A673 (cell line): ENCODE results near the gene GSDMA. TPM values are rescaled to one million over a fixed set of nuclear protein-coding genes. Genes with fewer than 3 reads are reported as not detected.

Experiments used
- BruUV-seq: library from RNA; stranded (reverse); fragments of 400-500 nt; replicated peaks from 2 replicates; lab custom pipeline; 2021; lab: Mats Ljungman, UMichigan
- CTCF ChIA-PET: fragments of 300-600 bp; sonication (Branson Sonifier 250); formaldehyde crosslinking; loops from one replicate; lab custom pipeline; 2022; ENCODE audit warnings: antibody characterized with exemption; lab: Charles Lee
- POLR2A ChIA-PET: fragments of 300-600 bp; sonication (Branson Sonifier 250); formaldehyde crosslinking; loops from one replicate; lab custom pipeline; 2022; ENCODE audit warnings: antibody characterized with exemption; ENCODE audit not compliant: low non-redundant PET; lab: Charles Lee
- DNase-seq: peaks from one replicate; pipeline ENCODE4 v3.0.0-alpha.2; 2015; ENCODE audit warnings: low spot score
- H3K27ac ChIP-seq: fragments of 200-600 bp; sonication (generic); 2 replicates; pipeline ENCODE4 v1.5.1; 2016; ENCODE audit warnings: mixed run types, low read depth, mild to moderate bottlenecking, mixed read lengths, antibody characterized with exemption, low read length; ENCODE audit not compliant: poor library complexity, severe bottlenecking
- H3K27me3 ChIP-seq: fragments of 200-600 bp; sonication (generic); replicated peaks from 2 replicates; pipeline ENCODE4 v1.6.1; 2017; ENCODE audit warnings: mixed run types, low read depth, mild to moderate bottlenecking, mixed read lengths, antibody characterized with exemption, low read length; ENCODE audit not compliant: insufficient read depth, poor library complexity
- H3K36me3 ChIP-seq: fragments of 200-600 bp; sonication (generic); 2 replicates; pipeline ENCODE4 v1.6.1; 2016; ENCODE audit warnings: mixed run types, mild to moderate bottlenecking, mixed read lengths, antibody characterized with exemption, low read length; ENCODE audit not compliant: insufficient read depth, poor library complexity, severe bottlenecking
- H3K4me1 ChIP-seq: fragments of 200-600 bp; sonication (generic); 2 replicates; pipeline ENCODE4 v1.6.1; 2017; ENCODE audit warnings: mixed run types, mild to moderate bottlenecking, mixed read lengths, antibody characterized with exemption, low read length; ENCODE audit not compliant: insufficient read depth, poor library complexity, severe bottlenecking
- H3K4me3 ChIP-seq: fragments of 200-600 bp; sonication (generic); 2 replicates; pipeline ENCODE4 v1.5.1; 2016; ENCODE audit warnings: low read depth, mixed run types, mild to moderate bottlenecking, mixed read lengths, low read length; ENCODE audit not compliant: poor library complexity, severe bottlenecking
- H3K9me3 ChIP-seq: fragments of 200-600 bp; sonication (generic); 2 replicates; pipeline ENCODE4 v1.6.1; 2016; ENCODE audit warnings: mixed run types, low read depth, mild to moderate bottlenecking, mixed read lengths, antibody characterized with exemption, low read length; ENCODE audit not compliant: poor library complexity, severe bottlenecking
- CTCF ChIP-seq: fragments of 300-800, 200-600 bp; sonication (generic); conservative IDR thresholded peaks from 2 replicates; pipeline ENCODE4 v1.5.1; 2017; ENCODE audit warnings: low read depth, mild to moderate bottlenecking, antibody characterized with exemption, low read length, moderate library complexity, mixed read lengths
- EZH2 ChIP-seq: fragments of 200-600 bp; sonication (generic); IDR thresholded peaks from 2 replicates; pipeline ENCODE4 v1.6.1; 2017; ENCODE audit warnings: borderline replicate concordance, low read depth, mild to moderate bottlenecking, mixed read lengths, antibody characterized with exemption, low read length; ENCODE audit not compliant: poor library complexity, severe bottlenecking
- intact Hi-C: fragments of 100-400 bp; cut with micrococcal nuclease; formaldehyde crosslinking; loops from one replicate; pipeline ENCODE4 v1.10.0; 2022; ENCODE audit not compliant: unreplicated experiment
- microRNA-seq: library from miRNA; unstranded; fragments of <30 nt; microRNA quantifications from one replicate; pipeline ENCODE4 v1.2.0, GENCODE V29; 2021
- total RNA-seq: library from RNA; stranded (reverse); gene quantifications from 2 replicates; pipeline ENCODE4 v1.2.3, GENCODE V29; 2021

The GSDMA gene
- total RNA-seq, 1 experiment from 2014 or later, result not detected

DNA sequence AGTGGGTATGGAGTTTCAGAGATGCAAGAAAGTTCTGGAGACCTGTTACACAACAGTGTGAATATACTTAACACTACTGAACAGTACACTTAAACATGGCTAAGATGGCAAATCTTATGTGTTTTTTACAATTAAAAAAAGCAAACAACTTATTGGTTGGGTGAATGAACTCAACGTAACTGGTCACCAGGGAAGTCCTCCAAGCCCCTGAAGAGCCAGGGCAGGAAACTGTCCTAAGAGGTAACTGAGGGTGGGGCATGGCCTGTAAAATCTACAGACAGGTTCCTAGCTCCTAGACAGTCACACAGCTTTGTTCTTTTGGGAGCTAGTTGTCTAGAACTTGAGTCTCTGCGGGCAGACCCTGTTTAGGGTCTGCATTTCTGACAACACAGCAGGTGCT, 62.8 kb downstream of the GSDMA start:
- BruUV-seq, result no TSS peak
- ChIA-PET POLR2A (no interaction called here), CTCF (no interaction called here)
- no peaks in the 10 kb centered on the region for H3K4me1 ChIP-seq
- H3K27ac ChIP-seq, result no peak overlapping the region
- H3K9me3 ChIP-seq, result no peaks in the 10 kb centered on the region
- H3K36me3 ChIP-seq, result no peaks in the 10 kb centered on the region
- no peaks in the 10 kb centered on the region for H3K27me3 ChIP-seq
- H3K4me3 ChIP-seq, result no peak overlapping the region
- intact Hi-C loops, result no loop called here
- TF ChIP-seq EZH2 (no peak), CTCF (no peak)
- DNase-seq, result no peak

GRCh38 chr17:40025991-40026815, 63.4 kb downstream of the GSDMA start:
- no peaks in the 10 kb centered on the region for H3K36me3 ChIP-seq
- H3K27me3 ChIP-seq, result no peaks in the 10 kb centered on the region
- BruUV-seq, result no TSS peak
- no peak overlapping the region for H3K27ac ChIP-seq
- CTCF ChIA-PET, result no interaction called here
- H3K9me3 ChIP-seq, result no peaks in the 10 kb centered on the region
- intact Hi-C loops, result no loop called here
- H3K4me1 ChIP-seq, result no peaks in the 10 kb centered on the region
- no peak for TF ChIP-seq EZH2
- TF ChIP-seq CTCF, result no peak
- POLR2A ChIA-PET, result no interaction called here
- H3K4me3 ChIP-seq, result no peak overlapping the region
- DNase-seq, result no peak

DNA sequence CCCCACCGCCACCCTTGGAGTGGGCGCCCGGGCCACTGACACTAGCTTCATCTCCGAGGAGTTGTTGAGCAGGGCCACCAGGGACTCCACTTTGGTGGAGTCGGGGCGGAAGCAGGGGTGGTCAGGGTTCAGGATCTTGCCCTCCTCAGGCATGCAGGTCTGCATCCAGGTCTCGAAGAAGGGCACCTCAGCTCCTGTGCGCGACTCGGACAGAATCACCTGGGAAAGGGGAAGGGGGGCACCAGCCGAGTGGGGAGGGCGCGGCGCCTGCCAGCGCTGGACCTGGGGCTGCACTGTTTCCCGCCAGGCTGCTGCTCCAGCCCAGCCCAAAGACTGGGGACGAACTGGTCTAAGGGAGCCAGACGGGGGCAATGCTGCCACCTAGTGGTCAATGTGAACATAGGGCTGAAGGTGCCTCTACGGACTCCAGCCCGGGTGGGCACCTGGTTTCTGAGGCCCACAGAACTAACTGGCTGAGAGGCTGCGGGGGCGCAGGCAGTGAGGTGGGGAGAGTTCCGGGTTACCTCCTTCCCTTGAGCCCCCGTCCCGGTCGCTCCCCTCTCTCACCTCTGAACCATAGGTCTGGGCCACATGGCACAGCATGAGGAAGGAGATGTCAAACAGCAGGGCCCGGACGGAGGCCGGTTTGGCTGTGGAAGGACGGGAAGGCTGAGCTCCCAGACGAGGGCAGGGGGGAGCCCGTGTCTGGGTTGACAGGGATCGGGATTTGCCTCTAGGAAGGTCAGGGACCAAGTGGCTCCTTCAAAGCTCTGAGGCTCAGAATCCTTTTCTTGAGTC, 64.2 kb downstream of the GSDMA start:
- H3K27ac ChIP-seq, result no peak overlapping the region
- H3K9me3 ChIP-seq, result no peaks in the 10 kb centered on the region
- POLR2A ChIA-PET, result no interaction called here
- no peaks in the 10 kb centered on the region for H3K27me3 ChIP-seq
- no peaks in the 10 kb centered on the region for H3K36me3 ChIP-seq
- intact Hi-C loops, result no loop called here
- H3K4me1 ChIP-seq, result no peaks in the 10 kb centered on the region
- no peak overlapping the region for H3K4me3 ChIP-seq
- DNase-seq, result peak; percentile 74
- no TSS peak for BruUV-seq
- CTCF ChIA-PET, result interaction anchor here (0.6 kb wide), 1 partner anchor 17 kb away, joined by 3 read pairs; no protein-coding TSS in a partner anchor
- peak; percentile 71 for TF ChIP-seq CTCF
- TF ChIP-seq EZH2, result no peak

Small RNAs within 50 kb of the gene (microRNA-seq; reads per million reads assigned to microRNA genes)
- gene MIR6884, result not detected

Other genes with a start within 250 kb of the GSDMA start
- gene MIEN1, start 232.5 kb upstream of the GSDMA start, total RNA-seq, result 30.5 and 33.5 TPM in 2 replicates
- 0.62 and 0.63 TPM in 2 replicates for gene GRB7, start 225.1 kb upstream of the GSDMA start, total RNA-seq
- not detected in 2 replicates for gene IKZF3, start 98.7 kb upstream of the GSDMA start, total RNA-seq
- not detected in 2 replicates for gene ZPBP2, start 94.8 kb upstream of the GSDMA start, total RNA-seq
- gene GSDMB, start 44.4 kb upstream of the GSDMA start, total RNA-seq, result 5.0 and 5.3 TPM in 2 replicates
- 18.0 and 20.8 TPM in 2 replicates for gene ORMDL3, start 35.4 kb upstream of the GSDMA start, total RNA-seq
- not detected in 2 replicates for gene LRRC3C, start 35.3 kb upstream of the GSDMA start, total RNA-seq
- gene PSMD3, start 17.8 kb downstream of the GSDMA start, total RNA-seq, result 161 and 168 TPM in 2 replicates
- gene CSF3, start 52.4 kb downstream of the GSDMA start, total RNA-seq, result not detected in 2 replicates
- gene MED24, start 91.4 kb downstream of the GSDMA start, total RNA-seq, result 48.7 and 50.7 TPM in 2 replicates
- 14.5 and 18.7 TPM in 2 replicates for gene THRA, start 100.0 kb downstream of the GSDMA start, total RNA-seq
- gene NR1D1, start 137.6 kb downstream of the GSDMA start, total RNA-seq, result 1.9 and 2.6 TPM in 2 replicates
- 56.9 and 59.9 TPM in 2 replicates for gene MSL1, start 159.0 kb downstream of the GSDMA start, total RNA-seq
- 65.1 and 66.5 TPM in 2 replicates for gene CASC3, start 177.5 kb downstream of the GSDMA start, total RNA-seq
- gene RAPGEFL1, start 214.5 kb downstream of the GSDMA start, total RNA-seq, result 11.4 and 11.9 TPM in 2 replicates